ENCODE data around the gene ANXA3.
A peak's percentile ranks its signal among the peaks of the same experiment; 100 is the strongest.
"Not testable (repeated sequence)": the region's sequence is repeated elsewhere in the genome, so short reads cannot be mapped to it uniquely, and the experiment has no call there.

ANXA3 gene

GRCh38 chr4:78581618-78582017, 30.0 kb downstream of the ANXA3 start:
- no peak for DNase-seq

- no peak for DNase-seq
Observed at GRCh38 chr4:78584863-78585547, 33.4 kb downstream of the ANXA3 start.

GRCh38 chr4:78585633-78586032, 34.1 kb downstream of the ANXA3 start:
- no peak for DNase-seq

DNA sequence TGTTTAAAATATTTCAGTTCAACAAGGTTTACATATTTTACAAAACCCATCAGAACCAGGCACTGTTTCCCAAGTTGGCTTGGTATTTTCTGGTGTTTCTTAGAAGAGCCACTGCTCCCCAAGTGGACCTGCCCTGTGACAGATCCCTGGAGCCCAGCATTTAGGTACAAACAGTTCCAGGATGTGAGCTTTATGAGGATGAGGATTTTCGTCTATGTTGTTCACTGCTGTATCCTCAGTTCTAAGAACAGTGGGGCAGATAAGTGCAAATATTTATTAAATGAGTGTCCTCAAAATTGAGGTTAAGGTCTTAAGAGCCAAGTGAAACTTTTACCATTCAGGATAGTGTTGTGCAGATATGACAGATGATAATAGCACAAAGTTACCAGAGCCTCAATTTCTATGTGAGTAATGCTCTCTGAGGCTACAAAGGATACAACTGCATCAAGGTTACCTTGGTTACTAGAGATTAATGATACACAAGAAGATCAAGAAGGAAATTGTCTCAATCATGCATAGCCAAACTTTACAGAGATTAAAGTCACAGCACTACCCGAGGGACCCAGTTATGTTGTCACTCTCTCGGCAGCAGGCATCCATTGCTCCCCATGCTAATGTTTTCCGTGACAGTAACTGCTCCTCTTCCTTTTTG, 37.5 kb downstream of the ANXA3 start:
- DNase-seq: no peak

DNA sequence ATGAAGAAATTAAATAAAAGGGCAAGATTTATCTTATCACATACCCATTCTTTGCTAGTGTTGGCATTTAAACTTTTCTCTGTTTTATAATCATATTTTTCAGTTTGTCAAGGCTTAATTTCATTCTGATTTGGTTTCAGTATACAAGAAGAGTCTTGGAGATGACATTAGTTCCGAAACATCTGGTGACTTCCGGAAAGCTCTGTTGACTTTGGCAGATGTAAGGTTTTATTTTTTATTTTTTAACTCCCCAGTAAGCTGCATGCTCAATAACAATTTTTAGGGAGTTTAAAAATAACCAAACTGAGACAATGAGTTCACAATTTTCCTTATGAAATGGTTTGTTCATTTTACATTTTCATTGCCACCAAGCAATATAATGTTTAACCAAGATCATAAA, 39.8 kb downstream of the ANXA3 start:
- no peak for DNase-seq

DNA sequence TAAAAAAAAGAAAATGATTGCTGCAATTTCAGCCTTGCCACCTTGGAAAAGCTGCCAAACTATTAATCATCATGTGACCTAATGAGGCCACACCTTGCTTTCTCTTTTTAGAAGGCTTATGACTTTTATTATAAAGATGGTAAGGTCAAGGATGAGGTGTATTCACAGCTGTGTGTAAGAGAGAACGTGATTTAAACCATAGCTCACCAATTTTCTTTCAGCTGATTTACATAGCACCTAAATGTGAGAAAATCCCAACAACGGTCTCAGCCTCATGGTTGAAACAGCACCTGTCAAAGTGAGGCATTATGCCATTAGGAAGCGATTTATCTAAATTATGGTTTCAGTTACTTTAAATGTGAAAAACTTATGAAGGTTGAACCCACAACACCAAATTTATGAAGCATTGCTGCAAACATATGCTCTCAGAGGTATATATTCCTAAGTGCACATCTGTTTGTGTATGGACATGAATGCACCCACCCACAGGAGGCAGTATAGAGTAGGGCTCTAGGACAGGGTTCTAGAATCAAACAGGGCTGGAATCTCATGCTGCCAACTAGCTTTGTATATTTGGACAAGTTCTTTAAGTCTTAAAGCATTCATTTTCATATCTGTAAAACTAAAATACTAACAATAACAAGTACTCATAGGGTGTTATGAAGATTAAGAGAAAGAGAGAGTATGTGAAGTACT, 40.7 kb downstream of the ANXA3 start:
- no peak for DNase-seq

DNA sequence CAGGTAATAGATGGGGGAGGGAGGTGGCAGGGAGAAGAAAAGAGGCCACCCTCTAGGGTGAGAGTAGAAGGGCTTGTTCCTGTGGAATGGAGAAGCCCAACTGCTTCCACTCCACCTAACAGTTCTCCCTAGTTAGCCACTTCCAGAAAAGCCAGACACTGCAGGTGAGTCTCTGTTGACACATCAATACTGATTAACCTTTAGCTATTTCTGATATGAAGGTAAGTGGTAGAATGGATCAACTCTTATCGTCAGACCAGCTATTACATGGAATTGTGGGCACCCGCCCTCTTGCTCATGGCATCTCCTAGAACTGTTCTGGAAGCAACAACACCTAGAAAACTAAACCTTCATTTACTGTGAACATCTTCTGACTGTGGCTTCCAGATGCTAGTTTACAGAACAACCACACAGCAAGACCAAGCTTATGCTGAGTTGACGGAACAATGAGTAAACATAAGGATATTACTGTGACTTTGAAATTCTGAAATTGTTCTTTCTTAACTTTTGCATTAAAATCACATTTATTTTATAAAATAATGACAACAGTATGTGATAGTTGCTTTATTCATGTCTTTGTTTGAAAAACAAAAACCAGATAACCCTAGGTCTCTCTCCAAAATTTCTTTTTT, 44.7 kb downstream of the ANXA3 start:
- DNase-seq: no peak

DNA sequence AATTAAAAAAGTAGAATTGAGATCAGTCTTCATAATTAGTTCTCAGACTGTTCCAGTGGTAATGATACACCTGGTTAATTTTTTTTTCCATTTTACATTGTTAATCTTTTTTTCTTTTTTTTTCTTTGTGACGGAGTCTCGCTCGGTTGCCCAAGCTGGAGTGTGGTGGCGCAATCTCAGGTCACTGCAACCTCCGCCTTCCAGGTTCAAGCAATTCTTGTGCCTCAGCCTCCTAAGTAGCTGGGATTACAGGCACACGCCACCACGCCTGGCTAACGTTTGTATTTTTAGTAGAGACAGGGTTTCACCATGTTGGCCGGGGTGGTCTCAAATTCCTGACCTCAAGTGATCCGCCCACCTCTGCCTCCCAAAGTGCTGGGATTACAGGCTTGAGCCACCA, 46.9 kb downstream of the ANXA3 start:
- DNase-seq: not testable (repeated sequence)

DNA sequence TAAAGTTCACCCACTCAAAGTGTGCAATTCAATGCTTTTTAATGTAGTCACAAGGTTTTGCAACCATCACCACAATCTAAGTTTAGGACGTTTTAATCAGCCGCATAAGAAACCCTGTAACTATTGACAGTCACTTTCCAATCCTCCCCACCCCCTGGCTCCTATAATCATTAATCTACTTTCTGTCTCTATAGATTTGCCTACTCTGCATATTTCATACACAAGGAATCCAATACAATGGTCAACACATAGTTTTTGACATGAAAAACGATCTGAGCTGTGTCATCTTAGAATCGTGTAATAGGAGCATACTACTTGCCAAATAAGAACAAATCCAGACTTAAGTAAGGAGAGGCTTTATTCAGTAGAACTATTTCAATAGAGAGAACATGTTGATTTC, 47.6 kb downstream of the ANXA3 start:
- no peak for DNase-seq

- no peak for DNase-seq
Observed at GRCh38 chr4:78599931-78600375, 48.4 kb downstream of the ANXA3 start.

DNA sequence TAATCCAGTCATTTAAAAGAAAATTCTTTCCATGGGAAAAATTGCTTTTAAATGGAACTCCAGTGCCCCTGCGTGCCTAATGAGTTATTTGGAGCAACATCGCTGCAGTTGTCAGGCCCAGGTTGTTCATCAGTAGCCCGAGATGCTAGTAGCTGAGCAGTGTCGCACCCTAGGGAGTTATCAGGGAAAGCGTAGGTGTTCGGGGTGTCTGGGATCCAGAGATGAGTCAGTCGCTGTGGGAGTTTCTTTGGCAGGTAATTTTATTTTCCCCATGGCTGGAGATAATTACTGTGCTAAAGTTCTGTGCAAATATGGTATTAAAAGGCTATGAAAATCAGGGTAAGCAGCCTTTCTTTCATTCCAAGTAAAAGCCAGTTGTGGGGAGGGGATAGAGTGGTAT, 49.4 kb downstream of the ANXA3 start:
- DNase-seq: no peak

DNA sequence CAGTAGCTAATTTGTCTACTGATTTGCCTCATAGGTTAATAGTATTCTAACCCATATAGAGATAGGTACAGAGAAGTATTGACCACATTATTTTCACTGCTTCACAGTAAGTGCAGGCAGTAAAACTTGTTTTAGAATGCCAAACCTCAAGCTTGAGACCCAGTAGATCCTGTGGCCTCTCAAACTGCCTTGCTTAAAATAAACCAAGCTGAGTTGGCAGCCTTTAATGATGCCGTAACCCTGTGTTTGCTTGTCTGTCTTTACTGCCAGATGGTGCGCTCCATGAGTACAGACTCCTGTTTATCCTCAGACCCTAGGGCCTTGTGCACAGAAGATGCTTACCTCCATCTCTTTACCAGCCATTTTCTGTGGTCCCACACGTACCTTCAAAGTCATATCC, 50.8 kb downstream of the ANXA3 start:
- no peak for DNase-seq

DNA sequence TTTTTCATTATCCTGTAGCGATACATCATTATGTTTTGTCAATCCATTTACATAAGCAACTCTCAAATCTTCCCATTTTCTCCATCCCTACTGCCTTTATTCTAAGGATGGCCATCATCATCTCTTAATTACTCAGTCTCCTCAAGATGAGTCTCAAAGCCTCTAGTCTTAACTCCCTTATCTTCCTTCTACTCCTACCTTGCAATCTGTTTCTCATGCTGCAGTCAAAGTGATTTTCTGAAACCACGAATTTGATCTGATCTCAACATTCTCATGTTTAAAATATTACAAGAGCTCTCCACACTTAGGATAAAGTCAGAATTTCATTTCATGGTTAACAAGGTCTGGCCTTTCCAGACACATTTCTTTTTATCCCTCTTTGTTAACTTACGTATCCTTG, 51.8 kb downstream of the ANXA3 start:
- DNase-seq: no peak

GRCh38 chr4:78604988-78605387, 53.4 kb downstream of the ANXA3 start:
- DNase-seq: no peak

- DNase-seq: no peak
Observed at GRCh38 chr4:78606035-78606434, 54.5 kb downstream of the ANXA3 start.

DNA sequence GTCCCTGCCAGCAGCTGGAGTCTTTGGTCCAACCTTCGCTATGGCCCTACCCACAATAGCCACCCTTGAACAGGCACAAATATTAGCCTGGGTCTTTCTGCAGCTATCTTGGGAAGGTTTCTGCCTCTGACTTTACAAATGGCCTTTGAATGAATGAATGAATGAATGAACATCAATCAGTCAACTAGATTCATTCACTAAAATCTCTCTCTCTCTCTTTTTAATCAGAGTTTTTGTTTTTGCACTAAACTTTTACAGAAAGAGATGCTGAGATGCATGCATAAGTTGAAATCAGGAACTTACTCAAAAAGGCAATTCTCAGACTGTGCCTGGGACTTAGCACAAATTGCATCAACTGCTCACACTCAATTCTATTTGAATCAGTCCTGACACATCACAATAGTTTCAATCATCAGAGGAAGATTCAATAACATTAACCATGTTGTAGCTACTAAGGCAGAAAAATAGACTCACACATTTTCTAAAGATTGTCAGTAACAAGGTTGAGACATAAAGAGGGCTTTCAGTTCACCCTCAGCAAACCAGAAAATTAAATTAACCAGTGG, 55.0 kb downstream of the ANXA3 start:
- DNase-seq: no peak

- DNase-seq: no peak
Observed at GRCh38 chr4:78608684-78609083, 57.1 kb downstream of the ANXA3 start.

GRCh38 chr4:78609580-78609979, 58.0 kb downstream of the ANXA3 start:
- DNase-seq: no peak

- DNase-seq: no peak
Observed at GRCh38 chr4:78610546-78611214, 59.1 kb downstream of the ANXA3 start.

- no peak for DNase-seq
Observed at GRCh38 chr4:78611215-78611558, 59.6 kb downstream of the ANXA3 start.

DNA sequence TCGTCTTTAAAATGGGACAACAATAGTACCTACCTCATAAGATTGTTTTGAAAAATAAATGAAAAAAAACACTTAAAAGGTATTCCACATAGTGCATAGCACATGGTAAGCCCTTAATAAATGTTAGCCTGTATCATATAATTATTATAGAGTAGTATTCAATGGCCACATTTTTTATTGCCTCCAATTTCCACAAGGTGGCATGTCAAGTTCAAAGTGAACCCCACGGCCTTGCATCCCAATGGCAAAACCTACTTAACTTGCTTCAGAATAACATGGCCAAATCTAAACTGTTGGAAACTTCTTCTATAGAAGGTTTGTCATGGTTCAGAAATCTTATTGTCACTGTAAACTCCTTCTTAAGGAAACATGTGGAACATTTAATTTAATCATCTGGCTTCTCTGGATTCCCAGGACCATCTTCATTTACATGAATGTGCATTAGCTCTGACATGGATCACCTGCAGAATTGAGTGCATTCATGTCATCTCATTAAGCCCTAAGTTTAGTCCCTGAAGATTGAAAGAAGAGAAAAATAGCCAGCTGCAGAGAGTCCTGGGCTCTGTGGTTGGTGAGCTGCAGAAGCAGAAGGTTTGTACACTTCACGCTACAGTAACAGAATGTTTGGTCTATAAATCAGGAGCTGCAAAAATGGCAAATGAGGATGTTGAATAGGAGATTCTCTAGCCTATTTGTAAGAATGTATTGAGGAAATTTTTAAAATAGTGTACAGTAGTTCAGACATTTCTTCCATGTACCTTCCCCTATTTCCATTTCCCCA, 61.0 kb downstream of the ANXA3 start:
- peak; percentile 11 for DNase-seq
